Gastroesophageal sphincter (tissue), 3 donors: ENCODE data around the gene XYLT2.

Experiments used
- EP300 ChIP-seq: sonication (generic); formaldehyde crosslinking; IDR thresholded peaks from one replicate; pipeline ENCODE4 v1.6.1; 2017; ENCODE audit warnings: antibody characterized with exemption, mild to moderate bottlenecking
- POLR2A ChIP-seq, 2 donors: fragments of 450-650 bp; IDR thresholded peaks; one replicate each; pipeline ENCODE4 v1.6.1; 2017; ENCODE audit warnings: antibody characterized with exemption in 2 of 2, mild to moderate bottlenecking in 2 of 2, moderate library complexity in 1 of 2
- POLR2AphosphoS5 ChIP-seq: sonication (generic); formaldehyde crosslinking; IDR thresholded peaks from one replicate; pipeline ENCODE4 v1.6.1; 2017; ENCODE audit warnings: antibody characterized with exemption
- TF ChIP-seq, protein P1 (sequence below), 4 experiments: fragments of 200-600 bp in 2 of 4; fragments of 450-650 bp in 2 of 4; sonication (generic) in 1 of 4; IDR thresholded peaks; one replicate each; pipeline ENCODE4 v1.5.1; 2017 to 2019; ENCODE audit warnings: antibody characterized with exemption in 4 of 4, mild to moderate bottlenecking in 2 of 4, moderate library complexity in 2 of 4

DNA sequence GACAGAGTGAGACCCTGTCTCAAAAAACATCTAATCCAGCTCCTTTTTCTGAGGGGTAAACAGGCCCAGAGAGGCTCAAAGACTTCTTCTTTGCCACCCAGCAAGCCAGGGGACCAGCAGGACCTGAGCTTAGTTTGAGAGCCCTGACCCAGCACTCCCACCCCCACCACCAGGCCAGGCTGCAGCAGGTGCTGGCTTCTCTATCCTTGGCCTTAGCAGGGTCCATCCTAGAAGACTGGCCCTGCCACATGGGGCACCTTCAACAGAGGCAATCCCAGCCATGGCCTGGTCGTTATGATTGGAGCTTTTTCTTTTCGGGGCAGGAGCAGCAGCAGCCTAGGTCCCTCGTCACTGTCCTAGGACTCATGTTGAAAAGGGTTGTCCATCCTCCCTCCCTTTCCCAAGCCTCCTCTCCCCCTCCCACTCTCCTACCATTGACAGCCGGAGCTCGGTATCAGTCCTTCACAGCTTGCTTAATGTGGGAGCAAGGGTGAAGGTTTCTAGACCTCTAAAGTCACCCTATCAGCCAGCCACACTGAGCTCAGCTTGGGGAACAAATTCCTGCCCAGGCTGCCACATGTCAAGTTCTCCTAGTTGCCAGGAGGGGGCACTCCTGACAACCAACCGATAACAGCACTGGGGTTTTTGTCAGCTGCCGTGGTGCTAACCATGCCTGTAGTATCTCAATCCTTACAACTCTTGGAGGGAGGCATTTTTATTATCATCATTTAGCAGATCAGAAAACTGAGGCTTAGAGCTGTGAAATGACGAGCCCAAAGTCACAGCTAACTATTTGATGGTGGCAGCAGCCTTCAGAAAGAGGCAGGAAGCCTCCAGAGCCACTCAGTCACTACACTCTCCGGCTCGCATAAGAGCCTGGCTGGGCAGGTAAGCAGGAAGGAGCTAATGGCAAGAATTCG, 15.9 kb downstream of the XYLT2 start:
- TF ChIP-seq, protein P1, sequence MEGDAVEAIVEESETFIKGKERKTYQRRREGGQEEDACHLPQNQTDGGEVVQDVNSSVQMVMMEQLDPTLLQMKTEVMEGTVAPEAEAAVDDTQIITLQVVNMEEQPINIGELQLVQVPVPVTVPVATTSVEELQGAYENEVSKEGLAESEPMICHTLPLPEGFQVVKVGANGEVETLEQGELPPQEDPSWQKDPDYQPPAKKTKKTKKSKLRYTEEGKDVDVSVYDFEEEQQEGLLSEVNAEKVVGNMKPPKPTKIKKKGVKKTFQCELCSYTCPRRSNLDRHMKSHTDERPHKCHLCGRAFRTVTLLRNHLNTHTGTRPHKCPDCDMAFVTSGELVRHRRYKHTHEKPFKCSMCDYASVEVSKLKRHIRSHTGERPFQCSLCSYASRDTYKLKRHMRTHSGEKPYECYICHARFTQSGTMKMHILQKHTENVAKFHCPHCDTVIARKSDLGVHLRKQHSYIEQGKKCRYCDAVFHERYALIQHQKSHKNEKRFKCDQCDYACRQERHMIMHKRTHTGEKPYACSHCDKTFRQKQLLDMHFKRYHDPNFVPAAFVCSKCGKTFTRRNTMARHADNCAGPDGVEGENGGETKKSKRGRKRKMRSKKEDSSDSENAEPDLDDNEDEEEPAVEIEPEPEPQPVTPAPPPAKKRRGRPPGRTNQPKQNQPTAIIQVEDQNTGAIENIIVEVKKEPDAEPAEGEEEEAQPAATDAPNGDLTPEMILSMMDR (IDR thresholded peaks at IDR 0.05): peak in 3 of 4 experiments; percentile 53 to 69 (median 61)
- TF ChIP-seq POLR2A (IDR thresholded peaks at IDR 0.05) (no peak), POLR2AphosphoS5 (no peak), EP300 (no peak)
